ENCODE results near the gene NFIA. TPM values are rescaled to one million over a fixed set of nuclear protein-coding genes. Genes with fewer than 3 reads are reported as not detected.

Gene NFIA
- total and polyA plus RNA-seq, 2 donors (not counting 1 experiment from before 2014, with no cell fraction given), result 5.4 to 11.0 TPM

- Histone ChIP-seq H3K27ac (ENCODE audit: insufficient read depth, low read length) (no peak overlapping the region), H3K4me1 (ENCODE audit: control insufficient read depth, extremely low read depth, insufficient read depth, low read length) (peaks cover 4% of the 10 kb centered on the region), H3K79me2 (ENCODE audit: control insufficient read depth, insufficient read depth, low read length) (no peaks in the 10 kb centered on the region), H3K4me2 (ENCODE audit: extremely low read depth, insufficient read depth, low read length) (peak overlapping the region; percentile 63), H3K4me3 (replicated peaks in 1 of 4; ENCODE audit: control extremely low read depth in 1 of 4, insufficient read depth in 1 of 4, low read depth in 3 of 4, low read length in 4 of 4) (peak overlapping the region in 2 of 4 experiments; percentile 10 to 23), H4K20me1 (ENCODE audit: control insufficient read depth, extremely low read depth, insufficient read depth, low read length) (no peaks in the 10 kb centered on the region), H3K9me3 (ENCODE audit: control insufficient read depth, insufficient read depth, low read depth, low read length) (no peaks in the 10 kb centered on the region), H3K36me3 (ENCODE audit: control insufficient read depth, insufficient read depth, low read length) (no peaks in the 10 kb centered on the region), H3K27me3 (ENCODE audit: control insufficient read depth, insufficient read depth, low read length) (peaks cover 5% of the 10 kb centered on the region), H2AFZ (ENCODE audit: low read length) (no peak overlapping the region), H3K9ac (ENCODE audit: insufficient read depth, low read length) (no peak overlapping the region)
- TF ChIP-seq EZH2 (IDR thresholded peaks at IDR 0.05; ENCODE audit: low read length, missing control alignments), result no peak
- no peak for TF ChIP-seq CTCF (conservative IDR thresholded peaks at IDR 0.05 in 1 of 2, IDR thresholded peaks at IDR 0.05 in 1 of 2; ENCODE audit: low read depth in 1 of 2, low read length in 2 of 2)
- peak in 1 of 2 donors; percentile 59 for DNase-seq (ENCODE audit: low read depth in 2 of 2)
Measured at GRCh38 chr1:61337441-61337951, 255.1 kb downstream of the NFIA start.

DNA sequence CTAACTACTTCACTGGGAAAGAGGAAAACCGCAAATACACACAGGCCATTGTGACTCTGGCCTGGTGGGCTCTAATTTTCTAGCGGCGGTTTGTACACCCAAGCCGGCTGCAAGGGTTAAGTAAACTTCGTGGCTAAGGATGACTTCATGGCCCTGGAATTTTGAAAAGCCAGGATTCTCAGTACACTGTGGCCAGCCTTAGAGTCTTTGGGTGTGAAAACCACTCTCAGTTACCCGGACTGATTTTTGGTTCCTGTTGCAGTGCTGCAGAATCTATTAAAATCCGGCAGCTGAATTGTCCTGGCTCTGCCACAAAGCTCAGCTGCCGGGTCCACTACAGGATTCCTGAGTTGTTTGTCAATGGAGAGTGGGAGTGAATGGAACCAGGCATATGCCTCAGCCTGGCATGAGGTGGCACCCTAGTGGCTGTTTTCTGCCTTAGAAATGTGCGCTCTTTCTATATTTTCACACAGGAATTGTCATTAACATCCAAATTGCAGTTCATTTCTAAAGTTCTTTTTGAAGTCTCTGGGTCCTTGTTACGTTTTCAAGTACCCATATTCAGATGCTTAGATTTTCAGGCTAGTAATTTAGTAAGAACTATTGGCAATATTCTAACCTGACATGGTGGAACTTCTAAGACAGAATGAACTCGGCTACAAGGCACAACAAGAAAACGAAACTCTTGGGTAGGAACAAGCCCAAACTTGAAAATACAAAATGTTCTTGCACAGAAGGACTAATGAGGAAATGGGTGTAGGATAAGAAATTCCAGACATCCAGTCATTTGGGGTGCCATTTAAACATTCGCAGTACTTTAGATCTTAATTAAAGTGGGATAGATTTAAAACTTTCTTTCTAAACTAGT lies 255.9 kb downstream of the NFIA start:
- H3K27ac ChIP-seq (ENCODE audit: insufficient read depth, low read length), result no peak overlapping the region
- DNase-seq (ENCODE audit: low read depth in 2 of 2), result peak; percentile 91 to 95

More for the DNA sequence above, 255.9 kb downstream of the NFIA start:
- H3K4me1 ChIP-seq (ENCODE audit: control insufficient read depth, extremely low read depth, insufficient read depth, low read length), result peaks cover 4% of the 10 kb centered on the region
- no peaks in the 10 kb centered on the region for H4K20me1 ChIP-seq (ENCODE audit: control insufficient read depth, extremely low read depth, insufficient read depth, low read length)
- H3K4me2 ChIP-seq (ENCODE audit: extremely low read depth, insufficient read depth, low read length), result peak overlapping the region; percentile 63
- H3K79me2 ChIP-seq (ENCODE audit: control insufficient read depth, insufficient read depth, low read length), result no peaks in the 10 kb centered on the region
- H3K27me3 ChIP-seq (ENCODE audit: control insufficient read depth, insufficient read depth, low read length), result peaks cover 5% of the 10 kb centered on the region
- H3K9me3 ChIP-seq (ENCODE audit: control insufficient read depth, insufficient read depth, low read depth, low read length), result no peaks in the 10 kb centered on the region
- H3K4me3 ChIP-seq (replicated peaks in 1 of 4; ENCODE audit: control extremely low read depth in 1 of 4, insufficient read depth in 1 of 4, low read depth in 3 of 4, low read length in 4 of 4), result peak overlapping the region in 2 of 4 experiments; percentile 34 to 39
- no peaks in the 10 kb centered on the region for H3K36me3 ChIP-seq (ENCODE audit: control insufficient read depth, insufficient read depth, low read length)
- TF ChIP-seq CTCF (conservative IDR thresholded peaks at IDR 0.05 in 1 of 2, IDR thresholded peaks at IDR 0.05 in 1 of 2; ENCODE audit: low read depth in 1 of 2, low read length in 2 of 2) (peak; percentile 51 to 73), EZH2 (IDR thresholded peaks at IDR 0.05; ENCODE audit: low read length, missing control alignments) (no peak)
- no peak overlapping the region for H2AFZ ChIP-seq (ENCODE audit: low read length)
- no peak overlapping the region for H3K9ac ChIP-seq (ENCODE audit: insufficient read depth, low read length)

Data from fibroblast of lung (primary cell).